HG03460 (cell line): ENCODE measurements around the gene PGA4.
"Not testable (repeated sequence)": the region's sequence is repeated elsewhere in the genome, so short reads cannot be mapped to it uniquely, and the experiment has no call there.

Source experiments
- ATAC-seq: cut with Tn5 transposase; IDR thresholded peaks from one replicate; pipeline ENCODE4 v1.9.1; 2021; ENCODE audit not compliant: unreplicated experiment

Gene PGA4

GRCh38 chr11:61222047-61222446 is at the start of gene PGA4:
PGA4 (plus strand) TSS chr11:61222347; CDS start chr11:61222401, 54 bp downstream.
- not testable (repeated sequence) for ATAC-seq

GRCh38 chr11:61172356-61172755 is 49.8 kb upstream of the PGA4 start:
- no peak for ATAC-seq

GRCh38 chr11:61172888-61173287 is 49.3 kb upstream of the PGA4 start:
- no peak for ATAC-seq

DNA sequence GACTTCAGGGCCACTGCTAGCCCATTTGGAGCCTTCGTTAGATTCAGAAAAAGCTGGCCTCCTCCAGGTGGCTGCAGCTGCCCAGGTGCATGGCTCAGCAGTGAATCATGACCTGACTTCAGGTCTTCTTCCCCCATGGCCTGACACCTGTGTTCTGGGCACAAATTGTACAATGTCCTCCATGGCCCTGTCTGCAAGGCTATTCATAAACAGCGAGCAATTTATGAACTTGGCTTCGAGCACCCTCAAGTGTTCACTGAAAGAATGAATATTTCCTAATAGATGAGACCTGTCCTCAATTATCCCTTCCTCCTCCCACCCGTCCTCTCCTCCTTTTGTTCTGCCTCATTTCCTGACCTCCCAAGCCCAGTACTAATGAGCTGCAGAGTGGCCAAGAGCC is 48.7 kb upstream of the PGA4 start:
- no peak for ATAC-seq

DNA sequence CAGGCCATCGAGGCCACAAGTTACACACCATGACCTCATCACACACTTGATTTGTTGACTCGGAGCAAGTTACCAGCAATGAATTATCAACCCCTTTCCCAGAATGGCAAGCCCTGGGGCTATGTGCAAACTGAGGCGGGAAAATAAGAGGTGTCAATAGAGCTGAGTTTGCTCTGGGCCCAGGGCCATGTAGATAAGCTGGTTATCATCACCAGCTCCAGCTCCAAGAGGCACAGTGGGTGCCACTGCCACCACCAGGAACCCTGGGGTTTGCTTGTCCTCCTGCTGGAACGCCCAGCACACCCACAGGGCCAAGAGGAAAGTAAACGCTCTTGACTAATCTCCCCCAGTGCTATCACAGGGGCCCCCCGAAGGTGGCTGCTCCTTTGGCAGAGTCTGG is 47.9 kb upstream of the PGA4 start:
- no peak for ATAC-seq

GRCh38 chr11:61174949-61175348 is 47.2 kb upstream of the PGA4 start:
- ATAC-seq, result no peak

DNA sequence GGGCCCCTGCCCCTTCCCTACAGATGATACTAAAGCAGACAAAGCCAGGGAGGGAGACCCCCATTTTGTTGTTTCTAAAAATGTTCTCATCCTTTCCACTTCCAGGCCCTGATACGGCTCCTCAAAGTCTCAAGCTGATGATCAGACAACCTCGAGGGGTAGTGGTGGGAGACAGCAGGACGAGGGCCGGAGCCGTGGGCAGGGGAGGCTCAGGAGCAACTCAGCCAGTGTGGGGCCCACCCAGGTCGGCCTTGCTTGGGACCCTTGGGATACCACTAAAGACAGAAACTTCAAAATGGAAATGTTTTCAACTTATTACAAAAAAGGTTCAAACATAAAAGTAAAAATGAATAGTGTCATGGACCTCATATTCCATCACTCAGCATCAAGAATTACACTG is 45.7 kb upstream of the PGA4 start:
- no peak for ATAC-seq

GRCh38 chr11:61180205-61180604 is 41.9 kb upstream of the PGA4 start:
- ATAC-seq, result not testable (repeated sequence)

- no peak for ATAC-seq
Observed at GRCh38 chr11:61181489-61181888, 40.7 kb upstream of the PGA4 start.

GRCh38 chr11:61183645-61184044 is 38.5 kb upstream of the PGA4 start:
- ATAC-seq, result no peak

DNA sequence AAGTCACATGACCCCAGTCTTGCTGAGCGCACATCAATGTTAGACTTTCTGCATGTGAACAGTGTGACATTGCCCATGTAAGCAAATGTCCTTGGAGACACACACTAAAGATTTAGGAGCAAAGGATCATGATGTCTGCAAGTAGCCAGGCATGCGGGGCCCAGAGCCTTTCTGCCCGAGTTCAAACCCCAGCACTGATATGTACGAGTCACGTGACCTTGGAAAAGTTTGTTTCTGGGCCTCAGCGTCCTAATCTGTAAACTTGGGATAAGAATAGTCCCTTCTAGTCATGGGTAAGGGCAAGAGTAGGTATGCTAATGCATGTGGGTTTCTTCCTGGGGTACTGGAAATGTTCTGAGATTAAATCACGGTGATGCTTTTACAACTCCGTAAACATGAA is 35.6 kb upstream of the PGA4 start:
- no peak for ATAC-seq

- no peak for ATAC-seq
Observed at GRCh38 chr11:61187505-61188130, 34.5 kb upstream of the PGA4 start.

DNA sequence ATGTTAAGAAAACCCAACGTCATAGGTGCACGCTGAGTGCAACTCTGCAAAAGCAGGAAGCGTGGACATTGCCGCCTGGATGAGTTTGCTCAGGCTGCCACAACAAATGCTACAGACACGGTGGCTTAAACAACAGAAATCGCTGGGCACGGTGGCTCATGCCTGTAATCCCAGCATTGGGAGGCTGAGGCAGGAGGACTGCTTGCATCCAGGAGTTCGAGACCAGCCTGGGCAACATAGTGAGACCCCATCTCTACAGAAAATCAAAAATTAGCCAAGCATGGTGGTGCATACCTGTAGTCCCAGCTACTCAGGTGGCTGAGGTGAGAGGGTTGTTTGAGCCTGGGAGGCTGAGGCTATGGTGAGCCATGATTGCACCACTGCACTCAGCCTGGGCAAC is 32.2 kb upstream of the PGA4 start:
- ATAC-seq, result no peak

DNA sequence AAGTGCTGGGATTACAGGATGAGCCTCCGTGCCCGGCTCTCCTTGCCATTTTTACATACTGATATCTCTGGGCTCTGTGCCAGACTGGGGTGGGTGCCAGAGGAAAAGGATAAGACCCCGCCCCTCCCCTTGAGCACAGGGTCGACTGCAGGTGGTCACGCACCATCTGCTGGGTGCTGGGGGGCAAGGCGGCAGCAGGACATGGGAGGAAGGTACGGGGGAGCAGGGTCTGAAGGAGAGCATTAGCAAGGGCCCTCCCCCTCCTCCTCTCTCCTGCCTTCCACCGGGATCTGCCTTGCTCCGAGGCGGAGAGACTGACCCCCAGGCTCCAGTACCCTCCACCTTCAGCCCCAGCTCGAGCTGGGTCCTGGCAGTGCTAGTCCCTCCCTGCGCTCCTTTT is 28.6 kb upstream of the PGA4 start:
- ATAC-seq, result no peak

- ATAC-seq, result no peak
Observed at GRCh38 chr11:61194169-61194671, 27.9 kb upstream of the PGA4 start.

DNA sequence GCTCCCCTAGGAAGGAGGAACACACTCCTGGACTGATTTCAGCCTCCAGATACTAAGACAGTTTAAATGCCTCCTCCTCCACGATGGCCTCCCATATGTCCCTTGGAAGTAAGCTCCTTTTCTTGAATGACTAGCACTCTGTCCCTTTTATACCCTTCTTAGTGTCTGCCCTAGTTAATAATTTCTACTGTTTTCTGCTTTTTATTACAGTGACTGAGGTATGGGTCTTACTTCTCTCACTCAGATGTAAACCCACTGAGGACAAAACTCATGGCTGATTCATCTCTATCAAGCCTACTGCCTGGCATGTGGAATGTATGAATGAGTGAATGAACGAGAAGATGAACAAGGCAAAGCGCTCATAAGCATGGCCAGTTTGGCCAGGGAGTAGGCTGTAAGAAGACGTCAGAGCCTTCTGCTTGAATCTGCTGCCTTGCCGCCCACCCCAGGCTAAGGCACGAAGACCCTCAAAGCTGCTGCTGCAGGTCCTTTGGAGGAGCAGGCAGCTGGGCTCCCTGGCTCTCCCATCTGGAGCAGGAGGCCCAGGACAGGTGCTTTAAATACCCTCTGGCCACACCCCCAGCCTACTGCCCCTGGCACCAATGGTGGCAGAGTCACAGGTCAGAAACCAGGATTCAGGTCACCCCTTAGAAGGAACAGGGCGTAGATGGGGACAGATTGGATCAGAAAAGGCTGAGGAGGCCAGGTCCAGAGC is 27.0 kb upstream of the PGA4 start:
- ATAC-seq, result no peak

GRCh38 chr11:61195719-61196118 is 26.4 kb upstream of the PGA4 start:
- no peak for ATAC-seq

DNA sequence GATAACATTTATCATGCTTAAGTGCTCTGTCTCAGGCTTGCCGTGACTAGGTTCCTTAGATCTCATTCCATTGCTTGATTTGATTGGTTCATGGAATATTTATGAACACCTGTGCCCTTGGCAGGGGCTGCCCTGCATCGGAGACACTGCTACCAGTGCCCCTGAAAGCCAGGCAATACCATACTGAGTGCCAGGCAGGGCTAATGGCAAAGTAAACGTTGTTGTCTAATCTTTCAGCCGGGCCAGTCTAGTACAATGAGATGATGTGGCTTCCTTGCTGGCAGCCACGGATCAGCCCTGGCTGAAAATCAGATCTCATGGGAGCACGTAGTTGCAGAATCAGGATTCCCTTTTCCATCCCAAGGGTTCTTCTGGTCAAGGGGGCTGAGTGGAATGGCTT is 23.8 kb upstream of the PGA4 start:
- no peak for ATAC-seq

DNA sequence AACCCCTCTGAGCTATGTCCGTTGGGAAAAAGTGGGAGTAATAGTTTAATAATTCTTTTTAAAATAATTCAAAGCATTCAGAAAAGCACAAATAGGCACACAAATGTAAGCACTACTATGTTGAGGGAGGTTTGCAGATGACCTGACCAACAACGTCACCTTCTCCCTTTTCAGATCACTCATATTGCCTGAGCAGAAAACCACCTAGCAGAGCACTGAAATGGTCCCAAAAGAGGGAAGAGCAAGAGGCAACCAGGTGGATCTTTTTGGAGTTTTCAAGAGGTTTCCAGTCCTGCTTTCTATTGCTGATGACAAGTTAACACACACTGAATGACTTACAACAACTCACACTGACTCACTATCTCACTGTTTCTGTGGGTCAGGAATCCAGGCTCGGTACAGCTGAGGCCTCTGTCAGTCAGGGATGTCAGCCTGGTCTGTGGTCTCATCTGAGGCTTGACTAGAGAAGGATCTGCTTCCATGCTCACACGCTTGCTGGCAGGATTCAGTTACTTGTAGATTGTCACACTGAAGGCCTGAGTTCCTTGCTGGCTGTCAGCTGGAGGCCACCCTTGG is 23.1 kb upstream of the PGA4 start:
- ATAC-seq, result no peak

DNA sequence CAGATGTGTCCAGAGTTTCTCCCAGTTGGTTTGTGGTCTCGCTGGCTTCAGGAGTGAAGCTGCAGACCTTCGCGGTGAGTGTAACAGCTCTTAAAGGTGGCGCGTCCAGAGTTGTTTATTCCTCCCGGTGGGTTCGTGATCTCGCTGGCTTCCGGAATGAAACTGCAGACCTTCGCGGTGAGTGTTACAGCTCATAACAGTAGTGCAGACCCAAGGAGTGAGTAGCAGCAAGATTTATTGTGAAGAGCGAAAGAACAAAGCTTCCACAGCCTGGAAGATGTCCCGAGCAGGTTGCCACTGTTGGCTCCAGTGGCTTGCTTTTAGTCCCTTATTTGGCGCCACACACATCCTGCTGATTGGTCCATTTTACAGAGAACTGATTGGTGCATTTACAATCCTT is 20.7 kb upstream of the PGA4 start:
- no peak for ATAC-seq

DNA sequence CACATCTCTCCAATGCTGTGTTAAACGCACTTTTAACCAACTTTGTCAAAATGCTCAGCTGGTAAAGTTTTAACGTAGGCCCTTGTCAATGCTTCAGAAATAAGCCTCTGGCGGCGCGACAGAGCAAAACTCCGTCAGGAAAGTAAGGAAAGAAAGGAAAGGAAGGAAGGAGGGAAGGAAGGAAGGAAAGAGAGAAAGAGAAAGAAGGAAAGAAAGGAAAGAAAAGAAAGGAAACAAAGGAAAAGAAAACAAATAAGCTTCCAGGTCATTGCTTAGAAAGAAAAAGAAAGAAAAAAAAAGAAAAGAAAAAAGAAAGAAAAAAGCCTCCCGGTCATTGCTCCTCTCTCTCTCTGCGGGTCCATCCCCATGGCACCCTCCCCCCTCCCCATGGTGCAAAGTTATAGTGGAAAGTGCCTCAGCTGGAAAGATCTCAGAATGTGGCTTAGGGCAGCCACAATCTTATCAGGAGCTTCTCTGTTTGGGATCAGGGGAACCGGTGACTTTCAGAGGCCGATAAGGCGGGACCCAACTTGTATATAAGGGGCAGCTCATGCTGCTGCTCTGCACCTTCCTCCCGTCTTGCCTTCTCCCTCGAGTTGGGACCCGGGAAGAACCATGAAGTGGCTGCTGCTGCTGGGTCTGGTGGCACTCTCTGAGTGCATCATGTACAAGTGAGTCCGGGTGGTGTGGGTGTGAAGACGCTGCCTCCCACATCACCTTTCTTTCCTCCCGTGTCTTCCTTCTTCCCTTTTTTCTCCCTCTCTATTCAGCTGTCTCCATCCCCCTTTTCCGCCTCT is 19.0 kb upstream of the PGA4 start, which contains the start of gene PGA3:
Gene PGA3 (plus strand): TSS at position 566 of the 797 bp plus-strand sequence. CDS start 50 bp downstream, at position 616.
- ATAC-seq, result not testable (repeated sequence)
